K562 (cell line): ENCODE results near the gene DHRS3. TPM values are rescaled to one million over a fixed set of nuclear protein-coding genes. Genes with fewer than 3 reads are reported as not detected.

Source experiments
- CREB1 ChIP-seq, 2 experiments: sonication (generic) in 1 of 2; formaldehyde crosslinking in 1 of 2; IDR thresholded peaks; 2 replicates each; pipeline versions ENCODE4 v1.6.1 to v1.8.0; 2012 to 2022; ENCODE audit warnings: inconsistent platforms in 1 of 2, mild to moderate bottlenecking in 1 of 2, missing genetic modification reagents in 1 of 2, moderate library complexity in 1 of 2
- DACH1 ChIP-seq: fragments of 450-650 bp; IDR thresholded peaks from 2 replicates; pipeline ENCODE4 v1.6.1; 2018; ENCODE audit not compliant: partially characterized antibody
- GATAD2B ChIP-seq: fragments of 450-650 bp; IDR thresholded peaks from 2 replicates; pipeline ENCODE4 v1.6.1; 2017; ENCODE audit warnings: mild to moderate bottlenecking, borderline replicate concordance
- HOXB6 ChIP-seq: fragments of 250-450 bp; sonication (Bioruptor Pico); IDR thresholded peaks from 2 replicates; pipeline ENCODE4 v1.5.1; 2022; ENCODE audit warnings: mild to moderate bottlenecking, borderline replicate concordance
- KDM5B ChIP-seq: fragments of 200-600 bp; sonication (generic); IDR thresholded peaks from 2 replicates; pipeline ENCODE4 v1.6.1; 2012; ENCODE audit warnings: low read depth, mild to moderate bottlenecking, moderate library complexity, low read length, control low read depth, inconsistent platforms; ENCODE audit not compliant: insufficient replicate concordance
- MBD2 ChIP-seq: sonication (generic); IDR thresholded peaks from 2 replicates; pipeline ENCODE4 v1.6.1; 2016; ENCODE audit warnings: low read depth, borderline replicate concordance
- MCM2 ChIP-seq: fragments of 450-650 bp; IDR thresholded peaks from 2 replicates; pipeline ENCODE4 v1.6.1; 2017; ENCODE audit warnings: low read depth, mild to moderate bottlenecking
- NFRKB ChIP-seq: fragments of 450-650 bp; IDR thresholded peaks from 2 replicates; pipeline ENCODE4 v1.6.1; 2016; ENCODE audit warnings: low read depth
- PTTG1 ChIP-seq: fragments of 450-650 bp; IDR thresholded peaks from 2 replicates; pipeline ENCODE4 v1.6.1; 2016; ENCODE audit warnings: low read depth, mild to moderate bottlenecking, missing genetic modification characterization, missing compliant biosample characterization
- SMC3 ChIP-seq: conservative IDR thresholded peaks from 2 replicates; pipeline ENCODE4 v1.6.1; 2011; ENCODE audit warnings: low read depth, low read length, improper control_type of control experiment; ENCODE audit not compliant: insufficient read depth
- SOX6 ChIP-seq: fragments of 450-650 bp; IDR thresholded peaks from 2 replicates; pipeline ENCODE4 v1.6.1; 2014; ENCODE audit warnings: mild to moderate bottlenecking
- ZBED1 ChIP-seq: IDR thresholded peaks from 2 replicates; pipeline ENCODE4 v1.6.1; 2014
- ZFPM2 ChIP-seq: fragments of 250-450 bp; sonication (Bioruptor Pico); IDR thresholded peaks from 2 replicates; pipeline ENCODE4 v1.5.1; 2022; ENCODE audit warnings: mild to moderate bottlenecking
- ZNF75A ChIP-seq: fragments of 450-650 bp; formaldehyde crosslinking; IDR thresholded peaks from 2 replicates; pipeline ENCODE4 v1.4.0; 2020; ENCODE audit warnings: mild to moderate bottlenecking
- polyA plus RNA-seq, 8 experiments: library from polyadenylated mRNA; depleted of rRNA in 4 of 8; stranded (reverse) in 5 of 8; unstranded in 3 of 8; fragments of >200 nt; fragmentation: Nextera tagmentation in 2 of 8; fragmentation: Illumina TruSeq in 1 of 8; extraction: Ambion mirVana in 2 of 8; extraction: Trizol in 1 of 8; gene quantifications; 2 replicates each; pipeline versions ENCODE4 v1.2.1 to v1.2.3, GENCODE V29; 2011 to 2014; ENCODE audit warnings: inconsistent platforms in 1 of 8, missing spikeins in 1 of 8
- total RNA-seq, 7 experiments: library from RNA; depleted of rRNA in 6 of 7; stranded (reverse); fragments of >200 nt in 6 of 7; fragmentation: Illumina TruSeq in 2 of 7; extraction: Trizol in 2 of 7; gene quantifications; 2 replicates each; pipeline versions ENCODE4 v1.2.1 to v1.2.3, GENCODE V29; 2011 to 2021; ENCODE audit warnings: low replicate concordance in 1 of 7
- TF ChIP-seq, protein P1 (sequence below): fragments of 450-650 bp; IDR thresholded peaks from 2 replicates; pipeline ENCODE4 v1.7.1; 2018; ENCODE audit warnings: mild to moderate bottlenecking, low read depth; ENCODE audit not compliant: partially characterized antibody
- TF ChIP-seq, protein P2 (sequence below): sonication (generic); formaldehyde crosslinking; IDR thresholded peaks from 2 replicates; pipeline ENCODE4 v1.8.1; 2023; ENCODE audit warnings: mild to moderate bottlenecking, missing genetic modification reagents
- TF ChIP-seq, protein P3 (sequence below): fragments of 450-650 bp; IDR thresholded peaks from 2 replicates; pipeline ENCODE4 v1.6.1; 2017; ENCODE audit warnings: mild to moderate bottlenecking, moderate library complexity
- TF ChIP-seq, protein P4 (sequence below): fragments of 450-650 bp; conservative IDR thresholded peaks from 2 replicates; pipeline ENCODE4 v1.6.1; 2016; ENCODE audit warnings: missing genetic modification characterization, low read depth, mild to moderate bottlenecking, missing compliant biosample characterization, moderate library complexity

DHRS3 gene
- total and polyA plus RNA-seq, 9 of the 15 experiments (the other 6 are each of a cell fraction or from before 2014, with no cell fraction given): 21.0 to 116 (median 58.7) TPM

DNA sequence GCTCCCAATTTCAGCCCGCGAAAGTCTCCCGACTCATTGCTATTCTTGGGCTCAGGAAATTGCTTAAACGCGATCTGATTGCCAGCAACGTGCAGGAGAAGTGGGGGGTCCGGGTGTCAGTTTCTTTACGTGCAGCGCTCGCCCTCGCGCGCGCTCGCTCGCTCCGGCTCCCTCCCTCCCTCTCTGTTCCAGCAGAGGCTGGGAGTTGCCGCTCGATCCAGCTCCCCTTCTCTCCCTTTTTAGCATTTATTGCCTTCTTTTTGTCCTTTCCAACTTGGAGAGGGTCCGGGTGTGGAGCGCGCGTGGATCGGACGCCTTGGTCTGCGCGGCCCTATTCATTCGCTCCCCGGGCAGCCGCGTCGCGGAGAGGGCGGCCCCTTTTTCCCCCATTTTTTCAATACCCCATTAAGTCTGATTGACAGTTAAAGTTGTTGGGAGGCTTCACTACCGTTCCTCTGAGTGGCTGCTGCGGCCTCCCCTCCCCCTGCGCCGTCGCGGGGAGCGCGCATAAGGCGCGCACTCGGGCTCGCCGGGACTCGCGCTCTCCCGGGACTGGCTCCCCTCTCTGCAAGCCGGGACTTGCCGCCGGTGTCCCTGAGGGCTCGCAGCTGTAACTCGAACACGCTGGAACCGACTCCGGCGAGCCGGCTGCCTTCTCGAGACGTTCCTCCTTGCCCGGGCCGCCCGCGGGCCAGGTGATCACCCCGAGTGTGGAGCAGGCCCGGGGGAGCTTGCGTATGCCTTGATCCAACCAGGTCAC lies at the start of gene DHRS3 (continued):
- TF ChIP-seq HOXB6: no peak
- 0 out of 2 replicates have a peak, but pooled peaks have one; percentile 62 for TF ChIP-seq GATAD2B
- TF ChIP-seq, protein P1, sequence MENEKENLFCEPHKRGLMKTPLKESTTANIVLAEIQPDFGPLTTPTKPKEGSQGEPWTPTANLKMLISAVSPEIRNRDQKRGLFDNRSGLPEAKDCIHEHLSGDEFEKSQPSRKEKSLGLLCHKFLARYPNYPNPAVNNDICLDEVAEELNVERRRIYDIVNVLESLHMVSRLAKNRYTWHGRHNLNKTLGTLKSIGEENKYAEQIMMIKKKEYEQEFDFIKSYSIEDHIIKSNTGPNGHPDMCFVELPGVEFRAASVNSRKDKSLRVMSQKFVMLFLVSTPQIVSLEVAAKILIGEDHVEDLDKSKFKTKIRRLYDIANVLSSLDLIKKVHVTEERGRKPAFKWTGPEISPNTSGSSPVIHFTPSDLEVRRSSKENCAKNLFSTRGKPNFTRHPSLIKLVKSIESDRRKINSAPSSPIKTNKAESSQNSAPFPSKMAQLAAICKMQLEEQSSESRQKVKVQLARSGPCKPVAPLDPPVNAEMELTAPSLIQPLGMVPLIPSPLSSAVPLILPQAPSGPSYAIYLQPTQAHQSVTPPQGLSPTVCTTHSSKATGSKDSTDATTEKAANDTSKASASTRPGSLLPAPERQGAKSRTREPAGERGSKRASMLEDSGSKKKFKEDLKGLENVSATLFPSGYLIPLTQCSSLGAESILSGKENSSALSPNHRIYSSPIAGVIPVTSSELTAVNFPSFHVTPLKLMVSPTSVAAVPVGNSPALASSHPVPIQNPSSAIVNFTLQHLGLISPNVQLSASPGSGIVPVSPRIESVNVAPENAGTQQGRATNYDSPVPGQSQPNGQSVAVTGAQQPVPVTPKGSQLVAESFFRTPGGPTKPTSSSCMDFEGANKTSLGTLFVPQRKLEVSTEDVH: peak; percentile 54
- TF ChIP-seq DACH1: peak; percentile 23
- TF ChIP-seq, protein P2, sequence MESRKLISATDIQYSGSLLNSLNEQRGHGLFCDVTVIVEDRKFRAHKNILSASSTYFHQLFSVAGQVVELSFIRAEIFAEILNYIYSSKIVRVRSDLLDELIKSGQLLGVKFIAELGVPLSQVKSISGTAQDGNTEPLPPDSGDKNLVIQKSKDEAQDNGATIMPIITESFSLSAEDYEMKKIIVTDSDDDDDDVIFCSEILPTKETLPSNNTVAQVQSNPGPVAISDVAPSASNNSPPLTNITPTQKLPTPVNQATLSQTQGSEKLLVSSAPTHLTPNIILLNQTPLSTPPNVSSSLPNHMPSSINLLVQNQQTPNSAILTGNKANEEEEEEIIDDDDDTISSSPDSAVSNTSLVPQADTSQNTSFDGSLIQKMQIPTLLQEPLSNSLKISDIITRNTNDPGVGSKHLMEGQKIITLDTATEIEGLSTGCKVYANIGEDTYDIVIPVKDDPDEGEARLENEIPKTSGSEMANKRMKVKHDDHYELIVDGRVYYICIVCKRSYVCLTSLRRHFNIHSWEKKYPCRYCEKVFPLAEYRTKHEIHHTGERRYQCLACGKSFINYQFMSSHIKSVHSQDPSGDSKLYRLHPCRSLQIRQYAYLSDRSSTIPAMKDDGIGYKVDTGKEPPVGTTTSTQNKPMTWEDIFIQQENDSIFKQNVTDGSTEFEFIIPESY (CRISPR knock-in tag): peak; percentile 69; the same call in 1 of the 2 replicates
- TF ChIP-seq, protein P3, sequence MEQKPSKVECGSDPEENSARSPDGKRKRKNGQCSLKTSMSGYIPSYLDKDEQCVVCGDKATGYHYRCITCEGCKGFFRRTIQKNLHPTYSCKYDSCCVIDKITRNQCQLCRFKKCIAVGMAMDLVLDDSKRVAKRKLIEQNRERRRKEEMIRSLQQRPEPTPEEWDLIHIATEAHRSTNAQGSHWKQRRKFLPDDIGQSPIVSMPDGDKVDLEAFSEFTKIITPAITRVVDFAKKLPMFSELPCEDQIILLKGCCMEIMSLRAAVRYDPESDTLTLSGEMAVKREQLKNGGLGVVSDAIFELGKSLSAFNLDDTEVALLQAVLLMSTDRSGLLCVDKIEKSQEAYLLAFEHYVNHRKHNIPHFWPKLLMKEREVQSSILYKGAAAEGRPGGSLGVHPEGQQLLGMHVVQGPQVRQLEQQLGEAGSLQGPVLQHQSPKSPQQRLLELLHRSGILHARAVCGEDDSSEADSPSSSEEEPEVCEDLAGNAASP: no peak
- no peak for TF ChIP-seq MCM2
- no peak for TF ChIP-seq ZFPM2 (CRISPR knock-in tag)
- no peak for TF ChIP-seq PTTG1
- 0 out of 2 replicates have a peak, but pooled peaks have one; percentile 24 for TF ChIP-seq ZBED1
- TF ChIP-seq ZNF75A (CRISPR knock-in tag): no peak
- TF ChIP-seq NFRKB: 0 out of 2 replicates have a peak, but pooled peaks have one; percentile 54
- TF ChIP-seq SMC3: 0 out of 2 replicates have a peak, but pooled peaks have one; percentile 2
- TF ChIP-seq CREB1 (IDR thresholded peaks at IDR 0.05): no peak
- peak; percentile 54; the same call in 1 of the 2 replicates for TF ChIP-seq CREB1 (CRISPR knock-in tag; IDR thresholded peaks at IDR 0.05)
- TF ChIP-seq SOX6: peak; percentile 32; the same call in 1 of the 2 replicates
- TF ChIP-seq KDM5B: no peak
- TF ChIP-seq MBD2: peak; percentile 23; the same call in 1 of the 2 replicates
- TF ChIP-seq, protein P4, sequence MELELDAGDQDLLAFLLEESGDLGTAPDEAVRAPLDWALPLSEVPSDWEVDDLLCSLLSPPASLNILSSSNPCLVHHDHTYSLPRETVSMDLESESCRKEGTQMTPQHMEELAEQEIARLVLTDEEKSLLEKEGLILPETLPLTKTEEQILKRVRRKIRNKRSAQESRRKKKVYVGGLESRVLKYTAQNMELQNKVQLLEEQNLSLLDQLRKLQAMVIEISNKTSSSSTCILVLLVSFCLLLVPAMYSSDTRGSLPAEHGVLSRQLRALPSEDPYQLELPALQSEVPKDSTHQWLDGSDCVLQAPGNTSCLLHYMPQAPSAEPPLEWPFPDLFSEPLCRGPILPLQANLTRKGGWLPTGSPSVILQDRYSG (tag): peak; percentile 58; the same call in 1 of the 2 replicates
